HG03354 (cell line): ENCODE data around the gene HS2ST1.
"Not testable (repeated sequence)": the region's sequence is repeated elsewhere in the genome, so short reads cannot be mapped to it uniquely, and the experiment has no call there.

ENCODE experiments used
- ATAC-seq: cut with Tn5 transposase; IDR thresholded peaks from one replicate; pipeline ENCODE4 v1.9.1; 2021; ENCODE audit warnings: mild to moderate bottlenecking; ENCODE audit not compliant: unreplicated experiment, poor library complexity, severe bottlenecking

Gene HS2ST1

DNA sequence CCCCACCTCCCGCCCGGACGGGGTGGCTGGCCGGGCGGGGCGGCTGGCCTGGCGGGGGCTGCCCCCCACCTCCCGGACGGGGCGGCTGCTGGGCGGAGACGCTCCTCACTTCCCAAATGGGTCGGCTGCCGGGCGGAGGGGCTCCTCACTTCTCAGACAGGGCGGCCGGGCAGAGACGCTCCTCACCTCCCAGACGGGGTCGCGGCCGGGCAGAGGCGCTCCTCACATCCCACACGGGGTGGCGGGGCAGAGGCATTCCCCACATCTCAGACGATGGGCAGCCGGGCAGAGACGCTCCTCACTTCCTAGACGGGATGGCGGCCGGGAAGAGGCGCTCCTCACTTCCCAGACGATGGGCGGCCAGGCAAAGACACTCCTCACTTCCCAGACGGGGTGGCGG, 49.4 kb downstream of the HS2ST1 start:
- not testable (repeated sequence) for ATAC-seq

DNA sequence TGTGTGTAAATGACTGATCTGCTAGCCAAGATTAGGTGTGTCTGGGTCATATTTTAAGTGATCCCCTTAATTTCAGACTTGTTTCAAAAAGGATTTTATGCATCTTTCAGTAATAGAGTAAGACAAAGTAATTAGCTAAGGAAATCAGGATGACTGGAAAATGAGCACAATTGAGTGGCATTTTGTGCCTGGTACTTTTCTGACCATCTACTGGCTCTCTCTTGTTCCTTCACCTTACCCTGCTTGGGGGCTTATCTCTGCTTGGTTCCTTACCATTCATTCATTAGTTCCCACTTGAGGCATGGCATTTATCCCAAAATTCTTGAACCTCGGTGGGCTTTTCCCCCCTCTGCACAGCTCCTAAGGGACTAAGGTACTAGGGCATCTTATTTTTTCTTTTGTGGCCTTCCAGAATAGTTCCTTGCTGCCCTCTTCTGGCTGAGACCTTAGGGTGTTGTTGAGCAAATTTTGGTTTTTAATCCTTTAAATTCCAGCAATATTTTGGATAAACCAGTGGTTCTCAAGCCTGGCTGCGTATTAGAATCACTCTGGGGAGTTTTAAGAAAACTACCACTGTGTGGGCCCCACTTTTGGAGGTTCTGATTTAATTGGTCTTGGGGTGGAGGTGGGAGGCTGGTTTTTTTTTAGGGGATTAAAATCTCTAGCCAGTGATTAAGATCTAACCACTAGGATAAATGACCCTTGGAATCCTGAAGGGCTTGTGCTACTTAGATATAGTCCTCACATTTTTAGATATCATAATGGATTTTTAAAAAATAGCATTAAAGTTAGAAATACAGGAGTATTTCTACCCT, 50.8 kb downstream of the HS2ST1 start:
- no peak for ATAC-seq

DNA sequence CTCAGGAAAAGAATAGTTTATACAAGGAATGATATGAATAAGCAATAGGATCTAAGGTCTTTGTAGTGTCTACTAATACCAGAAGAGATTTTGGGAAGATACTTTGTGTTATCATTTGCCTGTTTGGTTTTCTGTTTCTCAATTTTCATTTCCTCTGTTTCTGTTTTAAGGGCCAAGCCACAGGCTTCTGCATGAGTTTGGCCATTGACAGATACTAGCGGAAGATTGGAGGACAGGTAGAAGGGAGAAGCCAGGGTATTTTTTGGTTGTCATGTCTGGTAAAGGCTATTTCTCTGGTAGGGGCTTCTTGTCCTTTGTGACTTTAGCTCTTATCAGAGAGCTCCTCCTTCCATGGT, 51.4 kb downstream of the HS2ST1 start:
- ATAC-seq = peak; percentile 76

DNA sequence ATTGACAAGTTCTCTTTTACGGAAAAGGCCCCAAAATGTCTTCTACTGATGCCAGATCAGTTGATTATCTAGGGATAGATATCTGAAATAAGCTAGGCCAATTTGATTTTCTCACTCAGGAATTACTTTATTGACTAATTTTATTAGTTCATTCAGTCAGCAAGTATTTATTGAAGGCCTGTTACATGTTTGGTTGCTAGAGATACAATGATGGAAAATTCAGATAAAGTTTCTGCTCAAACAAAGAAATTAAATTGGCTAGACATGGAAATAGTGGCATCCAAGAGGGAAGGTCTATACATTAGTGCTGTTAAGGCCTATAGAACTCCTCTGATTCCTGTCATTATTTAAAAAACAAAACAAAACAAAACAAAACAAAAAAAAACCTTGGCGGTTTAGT, 56.5 kb downstream of the HS2ST1 start:
- ATAC-seq = no peak

DNA sequence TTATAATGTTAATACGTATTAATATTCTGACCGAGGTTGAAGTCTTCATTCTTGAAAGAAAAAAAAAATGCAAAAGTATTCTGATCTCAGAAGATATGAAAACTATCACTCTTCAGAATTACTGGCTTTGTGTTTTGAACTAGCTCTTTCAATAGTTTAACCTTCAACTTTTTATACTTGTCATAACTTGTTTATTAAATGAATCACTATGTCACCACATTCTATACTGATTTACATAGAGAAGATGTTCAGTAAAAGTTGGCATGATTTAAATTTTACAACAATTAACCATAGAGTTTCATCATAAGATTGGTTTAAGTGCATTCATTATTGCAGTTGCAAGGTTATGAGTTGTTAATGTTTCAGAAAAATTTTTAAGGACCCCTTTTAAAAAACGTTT, 57.3 kb downstream of the HS2ST1 start:
- no peak for ATAC-seq

DNA sequence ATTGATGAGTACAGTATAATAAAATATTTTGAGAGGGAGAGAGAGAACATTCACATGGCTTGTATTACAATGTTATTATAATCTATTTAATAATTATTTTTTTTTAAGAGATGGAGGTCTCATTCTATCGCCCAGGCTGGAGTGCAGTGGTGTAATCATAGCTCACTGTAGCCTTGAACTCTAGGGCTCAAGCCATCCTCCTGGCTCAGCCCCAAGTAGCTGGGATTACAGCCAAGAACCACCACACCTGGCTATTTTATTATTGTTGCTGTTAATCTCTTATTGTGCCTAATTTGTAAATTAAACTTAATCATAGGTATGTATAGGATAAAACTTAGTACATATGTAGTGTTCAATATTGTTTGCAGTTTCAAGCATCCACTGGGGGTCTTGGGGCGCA, 57.8 kb downstream of the HS2ST1 start:
- ATAC-seq = no peak

DNA sequence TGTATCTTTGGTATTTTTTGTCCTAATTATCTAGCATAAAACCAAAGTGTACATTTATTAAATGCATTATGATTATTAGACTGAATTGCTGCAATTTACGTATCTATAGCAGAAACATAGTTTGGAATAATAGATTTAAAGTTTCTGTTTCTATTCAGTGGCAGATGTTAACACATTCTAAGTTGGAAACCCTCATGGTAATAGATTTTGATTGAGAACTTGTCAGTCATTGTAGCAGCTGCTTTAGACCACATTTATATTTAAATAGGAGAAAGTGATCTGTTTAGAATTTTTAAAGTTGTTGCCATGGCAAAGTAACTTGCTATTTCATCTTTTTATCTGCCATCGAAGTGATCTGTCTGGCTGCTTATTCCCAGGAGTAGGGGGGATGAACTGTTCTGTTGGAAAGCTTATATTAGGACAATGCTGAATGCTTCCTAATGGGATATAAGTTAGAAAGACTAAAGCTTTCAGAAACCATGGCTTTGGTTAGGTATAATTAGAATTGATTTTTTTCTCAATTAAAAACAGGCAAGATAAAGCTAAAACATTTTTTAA, 61.6 kb downstream of the HS2ST1 start:
- no peak for ATAC-seq

DNA sequence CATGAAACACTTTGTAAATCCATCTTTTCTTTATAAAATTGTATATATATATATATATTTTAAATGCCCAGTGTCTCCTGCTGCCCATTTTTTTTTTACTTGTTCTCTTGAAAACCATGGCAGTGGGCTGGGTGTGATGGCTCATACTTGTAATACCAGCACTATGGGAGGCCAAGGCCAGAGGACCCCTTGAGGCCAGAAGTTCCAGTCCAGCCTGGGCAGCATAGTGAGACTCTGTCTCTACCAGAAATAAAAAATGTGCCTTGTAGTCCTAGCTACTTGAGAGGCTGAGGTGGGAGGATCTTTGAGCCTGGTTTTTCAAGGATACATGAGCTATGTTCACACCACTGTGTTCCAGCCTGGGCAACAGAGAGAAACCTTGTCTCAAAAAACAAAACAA, 62.2 kb downstream of the HS2ST1 start:
- no peak for ATAC-seq

DNA sequence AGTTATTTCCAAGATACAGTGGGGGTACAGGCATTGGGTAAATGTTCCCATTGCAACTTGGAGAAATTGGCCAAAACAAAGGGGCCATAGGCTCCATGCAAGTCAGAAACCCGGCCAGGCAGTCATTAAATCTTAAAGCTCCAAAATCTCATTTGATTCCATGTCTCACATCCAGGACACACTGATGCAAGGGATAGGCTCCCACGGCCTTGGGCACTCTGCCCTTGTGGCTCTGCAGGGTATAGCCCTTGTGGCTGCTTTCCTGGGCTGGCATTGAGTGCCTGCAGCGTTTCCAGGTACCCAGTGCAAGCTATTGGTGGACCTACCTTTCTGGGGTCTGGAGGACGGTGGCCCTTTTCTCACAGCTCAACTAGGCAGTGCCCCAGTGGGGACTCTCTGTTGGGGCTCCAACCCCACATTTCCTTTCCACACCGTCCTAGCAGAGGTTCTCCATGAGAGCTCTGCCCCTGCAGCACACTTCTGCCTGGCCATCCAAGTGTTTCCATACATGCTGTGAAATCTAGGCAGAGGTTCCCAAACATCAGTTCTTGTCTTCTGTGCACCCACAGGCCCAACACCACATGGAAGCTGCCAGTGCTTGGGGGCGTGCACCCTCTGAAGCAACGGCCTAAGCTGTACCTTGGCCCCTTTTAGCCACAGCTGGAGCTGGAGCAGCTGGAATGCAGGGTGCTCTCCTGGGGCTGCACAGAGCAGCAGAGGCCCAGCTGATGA, 67.2 kb downstream of the HS2ST1 start:
- ATAC-seq = no peak

DNA sequence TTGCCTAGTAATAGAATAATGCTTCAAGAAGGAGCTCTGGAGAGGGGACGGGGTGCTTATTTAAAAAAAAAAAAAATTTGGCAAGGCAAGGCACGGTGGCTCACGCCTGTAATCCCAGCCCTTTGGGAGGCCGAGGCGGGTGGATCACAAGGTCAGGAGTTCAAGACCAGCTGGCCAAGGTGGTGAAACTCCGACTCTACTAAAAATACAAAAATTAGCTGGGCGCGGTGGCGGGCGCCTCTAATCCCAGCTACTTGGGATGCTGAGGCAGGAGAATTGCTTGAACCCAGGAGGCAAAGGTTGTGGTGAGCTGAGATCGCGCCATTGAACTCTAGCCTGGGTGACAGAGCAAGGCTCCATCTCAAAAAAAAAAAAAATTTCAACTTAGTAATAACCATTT, 69.2 kb downstream of the HS2ST1 start:
- not testable (repeated sequence) for ATAC-seq

DNA sequence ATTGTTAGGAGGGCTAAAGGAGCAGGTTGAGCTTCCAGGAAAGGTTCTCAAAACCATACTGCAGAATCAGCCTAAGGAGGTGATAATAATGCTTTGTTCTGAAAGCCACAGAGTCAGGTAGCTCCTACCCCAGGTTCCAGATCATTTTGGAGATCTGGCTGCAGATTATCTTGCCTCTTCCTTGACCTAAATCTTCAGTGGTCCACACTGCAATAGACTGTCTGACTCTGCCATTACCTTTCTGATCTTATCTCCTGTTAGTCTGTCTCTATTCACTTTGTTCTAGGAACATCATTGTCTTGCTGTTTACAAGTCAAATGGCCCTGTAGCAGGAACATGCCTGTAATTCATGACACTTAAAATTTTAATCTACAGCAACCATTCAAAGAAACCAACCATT, 73.0 kb downstream of the HS2ST1 start:
- ATAC-seq = no peak

DNA sequence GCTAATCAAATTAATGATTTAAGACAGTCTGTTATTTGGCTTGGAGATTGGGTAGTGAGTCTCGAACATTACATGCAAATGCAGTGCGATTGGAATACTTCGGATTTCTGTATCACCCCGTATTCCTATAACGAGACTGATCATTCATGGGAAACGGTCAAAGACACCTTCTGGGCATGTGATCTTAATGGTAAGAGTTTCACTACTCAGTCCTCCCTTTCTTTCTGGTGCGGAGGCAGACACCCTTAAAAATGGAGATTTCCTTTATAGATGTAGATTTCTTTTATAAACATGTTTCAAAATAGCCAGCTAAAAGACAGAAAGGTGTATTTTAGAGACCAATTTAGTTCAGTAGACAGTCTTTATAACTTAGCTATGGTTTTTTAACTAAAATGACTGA, 74.4 kb downstream of the HS2ST1 start:
- no peak for ATAC-seq

DNA sequence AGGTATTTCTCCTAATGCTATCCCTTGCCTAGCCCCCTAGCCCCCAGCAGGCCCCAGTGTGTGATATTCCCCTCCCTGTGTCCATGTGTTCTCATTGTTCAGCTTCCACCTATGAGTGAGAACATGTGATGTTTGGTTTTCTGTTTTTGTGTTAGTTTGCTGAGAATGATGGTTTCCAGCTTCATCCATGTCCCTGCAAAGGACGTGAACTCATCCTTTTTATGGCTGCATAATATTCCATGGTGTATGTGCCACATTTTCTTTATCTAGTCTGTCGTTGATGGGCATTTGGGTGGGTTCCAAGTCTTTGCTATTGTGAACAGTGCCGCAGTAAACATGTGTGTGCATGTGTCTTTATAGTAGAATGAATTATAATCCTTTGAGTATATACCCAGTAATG, 75.3 kb downstream of the HS2ST1 start:
- not testable (repeated sequence) for ATAC-seq

DNA sequence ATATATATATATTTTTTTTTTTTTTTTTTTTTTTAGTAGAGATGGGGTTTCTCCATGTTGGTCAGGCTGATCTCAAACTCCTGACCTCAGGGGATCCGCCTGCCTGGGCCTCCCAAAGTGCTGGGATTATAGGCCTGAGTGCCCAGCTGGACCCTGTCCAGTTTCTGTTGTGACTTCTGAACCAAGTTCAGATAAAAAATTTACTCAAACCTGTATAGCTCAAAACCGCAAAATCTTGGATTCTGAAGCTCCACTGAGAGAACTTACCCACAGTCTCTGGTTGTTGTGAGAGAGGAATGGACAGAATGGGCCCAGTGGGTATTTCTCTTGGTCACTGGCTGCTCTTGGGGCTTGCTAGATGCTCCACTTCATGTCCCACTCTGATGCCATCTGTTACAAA, 76.4 kb downstream of the HS2ST1 start:
- no peak for ATAC-seq

DNA sequence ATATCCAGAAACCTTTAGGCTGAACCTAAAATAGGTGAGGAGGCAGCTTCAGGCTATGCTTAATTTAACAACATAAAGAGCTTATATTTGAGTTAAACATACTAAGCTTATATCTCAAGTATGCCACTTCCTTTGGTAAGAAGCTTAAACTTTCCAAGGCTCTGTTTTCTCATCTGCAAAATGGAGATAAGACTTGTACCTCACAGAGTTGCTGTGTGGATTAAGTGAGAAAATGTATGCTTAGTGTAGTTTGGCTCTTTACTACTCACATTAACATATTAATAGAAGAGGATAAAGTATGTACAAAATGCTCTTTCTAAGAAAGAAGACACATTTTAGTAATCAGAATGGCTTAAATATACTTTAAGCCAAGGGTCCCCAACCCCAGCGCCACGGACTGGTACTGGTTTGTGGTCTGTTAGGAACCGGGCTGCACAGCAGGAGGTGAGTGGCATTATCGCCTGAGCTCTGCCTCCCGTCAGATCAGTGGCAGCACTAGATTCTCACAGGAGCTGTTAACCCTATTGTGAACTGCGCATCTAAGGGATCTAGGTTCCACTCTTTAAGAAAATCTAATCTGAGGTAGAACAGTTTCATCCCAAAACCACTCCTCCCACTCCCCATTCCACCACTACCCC, 77.2 kb downstream of the HS2ST1 start:
- ATAC-seq = no peak

DNA sequence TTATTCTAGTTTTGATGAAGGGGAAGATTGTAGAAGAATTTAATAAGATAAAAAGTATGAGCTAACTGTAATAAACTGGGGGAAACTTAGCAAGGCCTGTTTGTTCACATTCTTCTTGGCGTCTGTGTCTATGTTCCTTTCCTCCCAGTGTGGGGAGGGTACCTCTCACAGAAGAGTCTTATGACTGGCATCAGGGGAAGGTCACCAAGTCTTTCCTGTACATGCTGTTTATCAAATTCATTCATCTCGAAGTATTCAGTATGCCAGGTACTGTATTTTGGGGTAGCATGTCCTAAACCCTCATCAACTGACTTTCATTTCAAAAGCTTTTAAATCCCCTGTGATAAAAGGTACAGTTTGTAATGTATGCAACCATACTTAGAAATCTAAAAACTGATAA, 78.4 kb downstream of the HS2ST1 start:
- no peak for ATAC-seq

DNA sequence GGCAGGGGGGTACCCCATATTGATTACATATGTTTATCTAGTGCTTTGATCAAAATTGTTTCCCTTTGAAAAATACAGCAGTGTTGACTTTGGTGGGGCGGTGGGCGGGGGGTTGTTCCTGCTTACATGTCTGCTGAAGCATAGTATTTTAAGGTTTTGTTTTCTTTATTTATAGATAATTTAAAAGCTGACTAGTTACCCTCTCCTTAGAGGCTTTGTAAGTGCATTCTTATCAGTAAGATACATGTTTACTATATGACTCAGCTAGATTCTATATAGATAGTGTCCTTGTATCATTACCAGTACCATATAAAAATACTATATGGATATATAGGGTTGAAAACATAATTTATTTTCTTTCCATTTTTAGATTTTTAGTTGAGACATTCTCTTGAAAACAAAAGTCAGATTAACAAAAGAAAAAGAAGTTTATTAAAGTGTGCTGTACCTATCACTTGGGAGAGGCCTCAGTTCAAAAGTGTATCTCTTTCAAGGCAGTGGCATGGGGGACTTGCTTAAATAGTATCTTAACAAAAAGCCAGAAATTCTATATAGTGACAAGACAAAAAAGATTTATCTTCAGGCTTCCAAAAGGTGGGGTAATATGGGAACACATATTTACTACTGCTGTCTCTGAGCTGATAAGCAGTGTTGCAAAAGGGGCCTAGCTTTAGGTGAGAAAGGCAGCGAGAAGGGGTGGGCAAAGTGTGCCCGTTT, 79.0 kb downstream of the HS2ST1 start:
- no peak for ATAC-seq

DNA sequence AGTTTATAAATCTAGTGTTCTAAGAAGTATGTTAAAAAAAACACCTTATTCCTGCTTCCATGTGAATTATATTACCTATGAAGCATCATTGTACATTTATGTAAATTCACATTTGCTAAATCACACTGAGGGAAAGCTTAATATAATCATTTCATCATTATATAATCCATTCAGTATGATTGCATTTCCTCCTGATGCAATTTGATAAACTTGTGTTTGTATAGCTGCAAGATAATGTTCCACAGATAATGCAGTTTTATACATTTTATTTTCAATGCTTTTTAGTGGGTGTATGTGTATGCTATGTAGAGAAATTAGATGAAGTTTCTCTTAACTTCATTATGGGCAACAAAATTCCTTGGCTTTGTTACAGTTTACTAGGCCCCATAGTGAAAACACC, 79.6 kb downstream of the HS2ST1 start:
- ATAC-seq = no peak

DNA sequence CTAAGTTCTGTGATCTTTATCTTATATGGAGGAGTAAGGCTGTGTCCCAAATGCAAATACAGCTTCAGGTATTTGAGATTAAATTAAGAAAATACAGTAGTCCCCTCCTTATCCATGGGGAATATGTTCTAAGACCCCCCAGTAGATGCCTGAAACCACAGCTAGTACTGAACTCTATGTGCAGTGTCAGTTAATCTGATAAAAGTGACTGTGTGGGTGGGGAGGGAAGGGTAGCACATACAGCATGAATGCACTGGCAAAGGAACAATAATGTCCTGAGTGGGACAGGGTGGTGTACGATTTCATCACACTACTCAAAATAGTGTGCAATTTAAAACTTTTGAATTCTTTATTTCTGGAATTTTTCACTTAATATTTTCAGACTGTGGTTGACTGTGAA, 83.1 kb downstream of the HS2ST1 start:
- no peak for ATAC-seq

DNA sequence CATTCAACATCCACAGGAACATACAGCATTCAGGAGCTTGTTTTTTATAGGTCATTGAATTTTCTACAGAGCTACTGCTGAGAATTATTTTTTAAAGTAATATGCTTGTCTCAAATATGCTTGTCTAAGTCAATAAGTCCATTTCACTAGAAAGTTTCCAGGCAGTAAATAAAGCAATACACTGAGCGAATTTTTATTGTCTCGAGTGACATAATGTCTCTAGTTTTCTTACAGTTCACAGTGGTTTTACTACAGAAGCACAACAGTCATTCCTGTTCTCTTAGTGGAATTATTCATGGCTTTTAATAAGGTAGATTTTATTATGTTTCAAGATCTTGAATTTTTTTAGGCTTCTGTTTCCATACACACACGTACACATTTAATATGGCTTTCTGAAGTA, 83.8 kb downstream of the HS2ST1 start:
- no peak for ATAC-seq
